Upper lobe of left lung (tissue), 4 donors: ENCODE results near the gene SLC27A4.

ENCODE experiments used
- CTCF ChIP-seq, 6 experiments: fragments of 450-650 bp in 4 of 6; fragments of 200-600 bp in 2 of 6; sonication (generic) in 2 of 6; IDR thresholded peaks; one replicate each; pipeline ENCODE4 v1.5.1; 2016 to 2019; ENCODE audit warnings: antibody characterized with exemption in 6 of 6
- POLR2A ChIP-seq, 4 donors: fragments of 450-650 bp; IDR thresholded peaks; one replicate each; pipeline ENCODE4 v1.5.1; 2016 to 2017; ENCODE audit warnings: antibody characterized with exemption in 4 of 4, mild to moderate bottlenecking in 2 of 4
- POLR2AphosphoS5 ChIP-seq, 2 donors: sonication (generic); formaldehyde crosslinking; IDR thresholded peaks; one replicate each; pipeline ENCODE4 v1.5.1; 2017; ENCODE audit warnings: antibody characterized with exemption in 2 of 2

GRCh38 chr9:128374221-128374675 lies 33.9 kb downstream of the SLC27A4 start:
- TF ChIP-seq CTCF (IDR thresholded peaks at IDR 0.05), result no peak
- TF ChIP-seq POLR2A (IDR thresholded peaks at IDR 0.05), result no peak
- no peak for TF ChIP-seq POLR2AphosphoS5 (IDR thresholded peaks at IDR 0.05)
